GM12878 (cell line): ENCODE results near the gene CCNY. TPM values are rescaled to one million over a fixed set of nuclear protein-coding genes. Genes with fewer than 3 reads are reported as not detected.

Experiments used
- BCL3 ChIP-seq: IDR thresholded peaks from 2 replicates; pipeline ENCODE4 v1.6.1; 2011; ENCODE audit warnings: borderline replicate concordance, low read depth, mild to moderate bottlenecking, moderate library complexity, low read length; ENCODE audit not compliant: insufficient read depth, poor library complexity, severe bottlenecking
- CHD2 ChIP-seq: IDR thresholded peaks from 2 replicates; pipeline ENCODE4 v1.6.1; 2011; ENCODE audit warnings: low read depth, low read length, improper control_type of control experiment, borderline replicate concordance
- FOXK2 ChIP-seq: fragments of 450-650 bp; IDR thresholded peaks from 2 replicates; pipeline ENCODE4 v1.6.1; 2017; ENCODE audit warnings: mild to moderate bottlenecking, moderate library complexity
- GABPA ChIP-seq: IDR thresholded peaks from 2 replicates; pipeline ENCODE4 v1.6.1; 2014; ENCODE audit warnings: antibody characterized with exemption, low read depth, mild to moderate bottlenecking, inconsistent platforms
- HDAC6 ChIP-seq: fragments of 200-600 bp; sonication (generic); IDR thresholded peaks from one replicate; pipeline ENCODE4 v1.8.0; 2017; ENCODE audit warnings: antibody characterized with exemption; ENCODE audit not compliant: unreplicated experiment
- HDGF ChIP-seq: fragments of 450-650 bp; IDR thresholded peaks from 2 replicates; pipeline ENCODE4 v1.6.1; 2016; ENCODE audit warnings: antibody characterized with exemption
- JUNB ChIP-seq: IDR thresholded peaks from 2 replicates; pipeline ENCODE4 v1.6.1; 2016; ENCODE audit warnings: antibody characterized with exemption, mild to moderate bottlenecking
- KAT2A ChIP-seq: conservative IDR thresholded peaks from 2 replicates; pipeline ENCODE4 v1.6.1; 2011; ENCODE audit warnings: low read depth, low read length; ENCODE audit not compliant: control insufficient read depth
- KLF5 ChIP-seq: fragments of 450-650 bp; IDR thresholded peaks from 2 replicates; pipeline ENCODE4 v1.6.1; 2014; ENCODE audit warnings: mild to moderate bottlenecking; ENCODE audit not compliant: partially characterized antibody
- NFIC ChIP-seq: IDR thresholded peaks from 2 replicates; pipeline ENCODE4 v1.6.1; 2012; ENCODE audit warnings: low read depth, mild to moderate bottlenecking, inconsistent platforms, low read length, moderate library complexity
- NR2C1 ChIP-seq: fragments of 450-650 bp; IDR thresholded peaks from 2 replicates; pipeline ENCODE4 v1.6.1; 2017; ENCODE audit warnings: antibody characterized with exemption, mild to moderate bottlenecking, moderate library complexity
- RAD51 ChIP-seq: fragments of 450-650 bp; IDR thresholded peaks from 2 replicates; pipeline ENCODE4 v1.6.1; 2016; ENCODE audit warnings: moderate library complexity, mild to moderate bottlenecking, inconsistent platforms
- RFX5 ChIP-seq: IDR thresholded peaks from 2 replicates; pipeline ENCODE4 v1.6.1; 2011; ENCODE audit warnings: low read depth, low read length, improper control_type of control experiment
- SMAD1 ChIP-seq: fragments of 450-650 bp; IDR thresholded peaks from 2 replicates; pipeline ENCODE4 v1.6.1; 2018; ENCODE audit warnings: mild to moderate bottlenecking, low read depth; ENCODE audit not compliant: partially characterized antibody
- SMAD5 ChIP-seq: IDR thresholded peaks from 2 replicates; pipeline ENCODE4 v1.6.1; 2016; ENCODE audit warnings: antibody characterized with exemption, low read depth
- ZBTB33 ChIP-seq: fragments of 450-650 bp; IDR thresholded peaks from 2 replicates; pipeline ENCODE4 v1.6.1; 2017; ENCODE audit warnings: mild to moderate bottlenecking
- ZNF622 ChIP-seq: fragments of 450-650 bp; IDR thresholded peaks from 2 replicates; pipeline ENCODE4 v1.6.1; 2017; ENCODE audit warnings: mild to moderate bottlenecking, inconsistent platforms
- ZNF687 ChIP-seq: fragments of 450-650 bp; IDR thresholded peaks from 2 replicates; pipeline ENCODE4 v1.6.1; 2017; ENCODE audit warnings: mild to moderate bottlenecking, moderate library complexity
- ZZZ3 ChIP-seq: IDR thresholded peaks from 2 replicates; pipeline ENCODE4 v1.6.1; 2011; ENCODE audit warnings: low read depth; ENCODE audit not compliant: control insufficient read depth, insufficient read length
- polyA plus RNA-seq, 11 experiments: library from polyadenylated mRNA; depleted of rRNA in 4 of 11; unstranded in 6 of 11; stranded (reverse) in 5 of 11; fragments of >200 nt; fragmentation: Nextera tagmentation in 4 of 11; fragmentation: Illumina TruSeq in 1 of 11; extraction: Ambion mirVana in 4 of 11; extraction: Trizol in 1 of 11; gene quantifications; 1 replicate in 1 of 11; 2 replicates in 10 of 11; pipeline versions ENCODE4 v1.2.1 to v1.2.3, GENCODE V29; 2011 to 2016; ENCODE audit warnings: inconsistent platforms in 2 of 11, missing spikeins in 2 of 11, low read depth in 1 of 11
- total RNA-seq, 4 experiments: library from RNA; depleted of rRNA in 3 of 4; stranded (reverse); fragments of >200 nt in 3 of 4; fragmentation: Illumina TruSeq in 1 of 4; extraction: Trizol in 1 of 4; gene quantifications; 2 replicates each; pipeline versions ENCODE4 v1.2.1 to v1.2.3, GENCODE V29; 2013 to 2021
- TF ChIP-seq, protein P1 (sequence below): fragments of 450-650 bp; IDR thresholded peaks from 2 replicates; pipeline ENCODE4 v1.6.1; 2017; ENCODE audit warnings: borderline replicate concordance

CCNY gene
- total and polyA plus RNA-seq, 10 of the 15 experiments (the other 5 are each of a cell fraction or from before 2014, with no cell fraction given), result 3.6 to 50.0 (median 26.1) TPM

GRCh38 chr10:35451151-35452016 is 115.1 kb downstream of the CCNY start (continued):
- TF ChIP-seq NFIC (peak; percentile 27; the same call in 1 of the 2 replicates), HDGF (no peak), GABPA (no peak), KLF5 (no peak), ZBTB33 (no peak), SMAD1 (no peak), BCL3 (no peak), ZNF687 (no peak), FOXK2 (no peak), SMAD5 (no peak), ZZZ3 (no peak), NR2C1 (no peak), RFX5 (no peak), KAT2A (no peak), CHD2 (no peak), RAD51 (no peak), JUNB (peak; percentile 62; the same call in 1 of the 2 replicates), HDAC6 (no peak), ZNF622 (no peak)
- TF ChIP-seq, protein P1, sequence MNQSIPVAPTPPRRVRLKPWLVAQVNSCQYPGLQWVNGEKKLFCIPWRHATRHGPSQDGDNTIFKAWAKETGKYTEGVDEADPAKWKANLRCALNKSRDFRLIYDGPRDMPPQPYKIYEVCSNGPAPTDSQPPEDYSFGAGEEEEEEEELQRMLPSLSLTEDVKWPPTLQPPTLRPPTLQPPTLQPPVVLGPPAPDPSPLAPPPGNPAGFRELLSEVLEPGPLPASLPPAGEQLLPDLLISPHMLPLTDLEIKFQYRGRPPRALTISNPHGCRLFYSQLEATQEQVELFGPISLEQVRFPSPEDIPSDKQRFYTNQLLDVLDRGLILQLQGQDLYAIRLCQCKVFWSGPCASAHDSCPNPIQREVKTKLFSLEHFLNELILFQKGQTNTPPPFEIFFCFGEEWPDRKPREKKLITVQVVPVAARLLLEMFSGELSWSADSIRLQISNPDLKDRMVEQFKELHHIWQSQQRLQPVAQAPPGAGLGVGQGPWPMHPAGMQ, result no peak
